ENCODE data around the gene LNPEP.

DNA sequence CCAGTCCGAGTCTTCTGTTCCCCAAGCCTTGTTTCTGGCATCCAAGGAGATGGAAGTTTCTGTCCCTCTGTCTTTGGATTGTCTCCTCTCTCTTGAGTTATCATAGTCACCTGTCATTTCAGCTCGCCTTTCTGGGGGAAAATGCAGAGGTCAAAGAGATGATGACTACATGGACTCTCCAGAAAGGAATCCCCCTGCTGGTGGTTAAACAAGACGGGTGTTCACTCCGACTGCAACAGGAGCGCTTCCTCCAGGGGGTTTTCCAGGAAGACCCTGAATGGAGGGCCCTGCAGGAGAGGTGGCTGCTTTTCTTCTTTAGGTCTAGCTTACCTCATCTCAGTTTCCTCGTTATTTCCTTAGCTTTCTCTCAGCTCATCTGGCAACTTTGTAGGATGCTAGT, 34.5 kb upstream of the LNPEP start:
- TF ChIP-seq MXI1 (IDR thresholded peaks at IDR 0.05; ENCODE audit: borderline replicate concordance, low read depth, low read length) (no peak), POLR2A (IDR thresholded peaks at IDR 0.05; ENCODE audit: low read depth, low read length) (no peak), FOS (IDR thresholded peaks at IDR 0.05; ENCODE audit: low read depth, low read length) (no peak), RAD21 (IDR thresholded peaks at IDR 0.05; ENCODE audit: low read length) (no peak), RFX5 (IDR thresholded peaks at IDR 0.05; ENCODE audit: low read depth, low read length) (no peak), CHD1 (IDR thresholded peaks at IDR 0.05; ENCODE audit: low read depth, low read length) (no peak), MAZ (IDR thresholded peaks at IDR 0.05; ENCODE audit: borderline replicate concordance, low read depth, low read length) (no peak), MAFK (IDR thresholded peaks at IDR 0.05; ENCODE audit: low read depth, low read length) (no peak)
- TF ChIP-seq, protein P1, sequence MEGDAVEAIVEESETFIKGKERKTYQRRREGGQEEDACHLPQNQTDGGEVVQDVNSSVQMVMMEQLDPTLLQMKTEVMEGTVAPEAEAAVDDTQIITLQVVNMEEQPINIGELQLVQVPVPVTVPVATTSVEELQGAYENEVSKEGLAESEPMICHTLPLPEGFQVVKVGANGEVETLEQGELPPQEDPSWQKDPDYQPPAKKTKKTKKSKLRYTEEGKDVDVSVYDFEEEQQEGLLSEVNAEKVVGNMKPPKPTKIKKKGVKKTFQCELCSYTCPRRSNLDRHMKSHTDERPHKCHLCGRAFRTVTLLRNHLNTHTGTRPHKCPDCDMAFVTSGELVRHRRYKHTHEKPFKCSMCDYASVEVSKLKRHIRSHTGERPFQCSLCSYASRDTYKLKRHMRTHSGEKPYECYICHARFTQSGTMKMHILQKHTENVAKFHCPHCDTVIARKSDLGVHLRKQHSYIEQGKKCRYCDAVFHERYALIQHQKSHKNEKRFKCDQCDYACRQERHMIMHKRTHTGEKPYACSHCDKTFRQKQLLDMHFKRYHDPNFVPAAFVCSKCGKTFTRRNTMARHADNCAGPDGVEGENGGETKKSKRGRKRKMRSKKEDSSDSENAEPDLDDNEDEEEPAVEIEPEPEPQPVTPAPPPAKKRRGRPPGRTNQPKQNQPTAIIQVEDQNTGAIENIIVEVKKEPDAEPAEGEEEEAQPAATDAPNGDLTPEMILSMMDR (conservative IDR thresholded peaks at IDR 0.05; ENCODE audit: low read depth, low read length): 0 out of 2 replicates have a peak, but pooled peaks have one; percentile 7
